GM18909 (cell line): Measurements from ENCODE around the gene VWDE.
A peak's percentile ranks its signal among the peaks of the same experiment; 100 is the strongest.
"Not testable (repeated sequence)": the region's sequence is repeated elsewhere in the genome, so short reads cannot be mapped to it uniquely, and the experiment has no call there.

Source experiments
- ATAC-seq: cut with Tn5 transposase; IDR thresholded peaks from one replicate; pipeline ENCODE4 v1.9.1; 2021; ENCODE audit warnings: mild to moderate bottlenecking; ENCODE audit not compliant: unreplicated experiment, poor library complexity

The VWDE gene

GRCh38 chr7:12403287-12404181, at the start of gene VWDE:
VWDE (minus strand) TSS chr7:12403865; CDS start chr7:12403716, 149 bp downstream.
- peak; percentile 56 for ATAC-seq

DNA sequence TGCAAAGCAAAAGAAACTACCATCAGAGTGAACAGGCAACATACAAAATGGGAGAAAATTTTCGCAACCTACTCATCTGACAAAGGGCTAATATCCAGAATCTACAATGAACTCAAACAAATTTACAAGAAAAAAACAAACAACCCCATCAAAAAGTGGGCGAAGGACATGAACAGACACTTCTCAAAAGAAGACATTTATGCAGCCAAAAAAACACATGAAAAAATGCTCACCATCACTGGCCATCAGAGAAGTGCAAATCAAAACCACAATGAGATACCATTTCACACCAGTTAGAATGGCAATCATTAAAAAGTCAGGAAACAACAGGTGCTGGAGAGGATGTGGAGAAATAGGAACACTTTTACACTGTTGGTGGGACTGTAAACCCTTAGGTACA, 49.5 kb upstream of the VWDE start:
- not testable (repeated sequence) for ATAC-seq

DNA sequence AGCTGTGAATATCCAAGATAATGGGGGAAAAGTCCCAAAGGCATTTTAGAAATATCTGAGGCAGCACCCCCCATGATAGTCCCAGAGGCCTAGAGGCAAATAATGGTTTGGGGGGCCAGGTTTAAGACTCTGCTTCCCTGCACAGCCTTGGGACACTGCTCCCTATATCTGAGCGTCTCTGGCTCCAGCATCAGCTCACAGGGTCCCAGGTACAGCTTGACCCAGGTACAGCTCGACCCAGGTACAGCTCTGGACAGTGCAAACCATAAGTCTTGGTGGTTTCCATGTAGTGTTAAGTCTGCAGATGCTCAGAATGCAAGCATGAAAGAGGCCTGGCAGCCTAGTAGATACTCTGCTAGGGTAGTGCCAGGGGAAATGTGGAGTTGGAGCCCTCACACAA, 47.0 kb upstream of the VWDE start:
- no peak for ATAC-seq

DNA sequence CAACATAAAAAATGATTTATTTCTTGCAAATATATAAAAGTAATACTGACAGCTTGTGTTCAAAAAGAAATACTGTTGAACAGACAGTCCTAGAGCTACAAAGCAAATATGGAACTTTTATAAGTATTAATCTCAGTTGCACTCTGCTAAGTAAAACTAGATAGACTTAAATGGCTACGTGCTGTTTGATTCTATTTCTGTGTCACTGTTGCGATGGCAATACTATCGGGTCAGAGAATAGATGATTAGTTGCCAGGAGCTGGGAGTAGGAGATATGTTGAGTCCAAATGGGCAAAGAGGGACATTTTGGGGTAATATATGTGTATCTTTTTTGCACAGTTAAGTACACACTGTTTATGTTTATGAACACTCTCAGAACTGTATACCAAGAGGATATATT, 41.1 kb upstream of the VWDE start:
- no peak for ATAC-seq

DNA sequence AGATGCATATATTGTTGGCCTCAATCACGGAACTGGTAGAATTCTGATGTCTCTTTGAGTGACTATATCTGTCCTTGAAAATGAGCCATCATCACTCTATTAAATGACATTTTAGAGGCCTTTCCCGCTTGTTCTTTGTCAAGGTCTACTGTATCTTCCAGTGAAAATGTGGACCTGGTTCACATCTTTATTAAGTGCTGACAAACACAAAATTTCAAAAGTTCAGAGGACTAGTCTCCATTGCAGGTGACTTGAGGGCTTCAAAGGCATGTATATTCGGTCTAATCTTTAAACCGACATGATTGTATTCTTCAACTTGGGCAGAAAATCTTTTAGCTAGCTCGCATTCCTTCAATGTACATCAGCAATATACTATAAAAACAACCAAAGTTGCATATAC, 36.6 kb upstream of the VWDE start:
- no peak for ATAC-seq

DNA sequence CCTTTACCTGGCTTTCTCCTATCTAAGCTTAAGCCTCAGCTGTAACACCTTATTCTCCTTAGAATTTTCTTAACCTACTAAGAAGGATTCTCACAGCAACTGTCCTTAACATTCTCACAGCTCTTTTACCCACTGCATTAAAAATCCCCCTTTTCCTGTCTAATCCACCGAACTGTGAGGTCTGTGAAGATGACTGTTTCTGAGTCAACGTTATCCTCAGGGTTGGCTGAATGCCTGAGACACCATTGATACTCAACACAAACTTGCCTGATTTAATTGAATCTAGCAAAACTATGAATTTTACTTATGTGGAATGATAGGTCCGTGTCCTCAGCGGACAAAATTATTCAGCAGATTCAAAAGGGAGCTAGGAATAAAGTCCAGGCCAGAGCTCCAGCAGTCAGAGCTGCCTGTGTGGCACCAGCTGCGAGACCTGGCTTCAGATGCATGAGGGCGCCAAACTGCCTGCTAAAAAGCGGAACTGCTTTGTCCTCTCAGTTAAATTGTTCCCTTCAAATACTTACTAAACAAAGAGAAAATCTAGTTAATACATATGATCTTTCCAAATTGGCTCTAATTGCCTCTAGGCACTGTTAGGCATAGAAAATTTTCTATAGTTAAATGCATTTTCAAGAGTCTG, 33.4 kb upstream of the VWDE start:
- ATAC-seq: no peak

- ATAC-seq: no peak
These were observed 32.5 kb upstream of the VWDE start for GRCh38 chr7:12436126-12436525.

GRCh38 chr7:12434012-12434642, 30.5 kb upstream of the VWDE start:
- ATAC-seq: peak; percentile 66

GRCh38 chr7:12431886-12432556, 28.4 kb upstream of the VWDE start:
- no peak for ATAC-seq

- no peak for ATAC-seq
These were observed 21.6 kb upstream of the VWDE start for GRCh38 chr7:12425311-12425710.

- ATAC-seq: no peak
These were observed 20.5 kb upstream of the VWDE start for GRCh38 chr7:12423997-12424745.

GRCh38 chr7:12423355-12423996, 19.8 kb upstream of the VWDE start:
- no peak for ATAC-seq

- ATAC-seq: no peak
These were observed 19.1 kb upstream of the VWDE start for GRCh38 chr7:12422554-12423320.

- no peak for ATAC-seq
These were observed 14.8 kb upstream of the VWDE start for GRCh38 chr7:12418452-12418851.

- ATAC-seq: no peak
These were observed 11.4 kb upstream of the VWDE start for GRCh38 chr7:12415072-12415471.

- no peak for ATAC-seq
These were observed 8.7 kb upstream of the VWDE start for GRCh38 chr7:12412407-12412806.

- no peak for ATAC-seq
These were observed 6.9 kb upstream of the VWDE start for GRCh38 chr7:12410523-12410922.

- no peak for ATAC-seq
These were observed 5.5 kb upstream of the VWDE start for GRCh38 chr7:12409097-12409711.
